HEK293 (cell line): ENCODE measurements around the gene KLHL29.

ENCODE experiments used
- CTCF ChIA-PET: fragments of 350-600 bp; formaldehyde crosslinking; extraction: SDS; loops from one replicate; lab custom pipeline; 2021; ENCODE audit warnings: antibody characterized with exemption; lab: Yijun Ruan, JAX
- POLR2A ChIA-PET: fragments of 300-600 bp; formaldehyde crosslinking; extraction: SDS; loops from one replicate; lab custom pipeline; 2020; ENCODE audit warnings: antibody characterized with exemption, inconsistent platforms; lab: Yijun Ruan, JAX
- H3K27ac ChIP-seq: fragments of 200-500 bp; sonication (Bioruptor generic); 2 replicates; pipeline ENCODE4 v1.5.1; 2014; ENCODE audit warnings: low read depth, low read length, control low read depth, inconsistent platforms; ENCODE audit errors: extremely low read depth
- H3K36me3 ChIP-seq, 2 experiments: fragments of 200-500 bp in 1 of 2; sonication (Bioruptor generic) in 1 of 2; 1 replicate in 1 of 2; 2 replicates in 1 of 2; pipeline ENCODE4 v1.5.1; 2014 to 2017; ENCODE audit warnings: inconsistent platforms in 2 of 2, low read length in 2 of 2; ENCODE audit not compliant: control insufficient read depth in 2 of 2, insufficient read depth in 1 of 2
- H3K4me1 ChIP-seq: fragments of 200-500 bp; sonication (Bioruptor generic); 2 replicates; pipeline ENCODE4 v1.5.1; 2014; ENCODE audit warnings: mild to moderate bottlenecking, low read length, inconsistent platforms; ENCODE audit not compliant: control insufficient read depth, insufficient read depth
- H3K4me3 ChIP-seq: 2 replicates; pipeline ENCODE4 v1.5.1; 2011; ENCODE audit warnings: low read depth, mild to moderate bottlenecking, control low read depth, low read length, moderate library complexity
- H3K9me3 ChIP-seq: fragments of 200-500 bp; sonication (Bioruptor generic); 2 replicates; pipeline ENCODE4 v1.5.1; 2014; ENCODE audit warnings: low read depth, low read length, inconsistent platforms; ENCODE audit not compliant: control insufficient read depth, insufficient read depth
- BCL11A ChIP-seq: fragments of 450-650 bp; formaldehyde crosslinking; IDR thresholded peaks from 2 replicates; pipeline ENCODE4 v1.5.1; 2016; ENCODE audit warnings: low read depth, missing biosample characterization, missing genetic modification characterization
- GLI2 ChIP-seq: fragments of 450-650 bp; formaldehyde crosslinking; IDR thresholded peaks from 2 replicates; pipeline ENCODE4; 2017; ENCODE audit warnings: missing biosample characterization, missing genetic modification characterization, low read depth, borderline replicate concordance
- GLI4 ChIP-seq: fragments of 450-650 bp; formaldehyde crosslinking; IDR thresholded peaks from 2 replicates; pipeline ENCODE4 v1.5.1; 2016; ENCODE audit warnings: missing biosample characterization, missing genetic modification characterization
- KLF16 ChIP-seq: fragments of 450-650 bp; formaldehyde crosslinking; IDR thresholded peaks from 2 replicates; pipeline ENCODE4 v1.5.1; 2017; ENCODE audit warnings: missing biosample characterization, missing genetic modification characterization
- RBAK ChIP-seq: fragments of 450-650 bp; formaldehyde crosslinking; IDR thresholded peaks from 2 replicates; pipeline ENCODE4 v1.5.1; 2016; ENCODE audit warnings: missing biosample characterization, missing genetic modification characterization
- SP7 ChIP-seq: fragments of 450-650 bp; formaldehyde crosslinking; IDR thresholded peaks from 2 replicates; pipeline ENCODE4 v1.5.1; 2016; ENCODE audit warnings: missing biosample characterization, missing genetic modification characterization
- TCF7L2 ChIP-seq: IDR thresholded peaks from 2 replicates; pipeline ENCODE4 v1.6.1; 2011; ENCODE audit warnings: low read depth, mild to moderate bottlenecking, inconsistent platforms, low read length, moderate library complexity, borderline replicate concordance
- ZBTB1 ChIP-seq: fragments of 450-650 bp; formaldehyde crosslinking; IDR thresholded peaks from 2 replicates; pipeline ENCODE4 v1.5.1; 2016; ENCODE audit warnings: missing biosample characterization, missing genetic modification characterization
- ZBTB20 ChIP-seq: fragments of 450-650 bp; formaldehyde crosslinking; IDR thresholded peaks from 2 replicates; pipeline ENCODE4 v1.5.1; 2016; ENCODE audit warnings: missing biosample characterization, missing genetic modification characterization
- ZNF112 ChIP-seq: fragments of 450-650 bp; formaldehyde crosslinking; IDR thresholded peaks from 2 replicates; pipeline ENCODE4 v1.5.0; 2017; ENCODE audit warnings: missing biosample characterization, missing genetic modification characterization
- ZNF133 ChIP-seq: fragments of 450-650 bp; formaldehyde crosslinking; IDR thresholded peaks from 2 replicates; pipeline ENCODE4 v1.5.1; 2016; ENCODE audit warnings: missing biosample characterization, missing genetic modification characterization
- ZNF140 ChIP-seq: fragments of 450-650 bp; formaldehyde crosslinking; IDR thresholded peaks from 2 replicates; pipeline ENCODE4 v1.5.1; 2016; ENCODE audit warnings: missing biosample characterization, missing genetic modification characterization
- ZNF223 ChIP-seq: fragments of 450-650 bp; formaldehyde crosslinking; IDR thresholded peaks from 2 replicates; pipeline ENCODE4 v1.5.1; 2016; ENCODE audit warnings: missing biosample characterization, missing genetic modification characterization
- ZNF266 ChIP-seq: fragments of 450-650 bp; formaldehyde crosslinking; IDR thresholded peaks from 2 replicates; pipeline ENCODE4 v1.5.1; 2016; ENCODE audit warnings: missing biosample characterization, missing genetic modification characterization, low read depth
- ZNF335 ChIP-seq: fragments of 450-650 bp; formaldehyde crosslinking; conservative IDR thresholded peaks from 2 replicates; pipeline ENCODE4 v1.5.1; 2016; ENCODE audit warnings: missing biosample characterization, missing genetic modification characterization
- ZNF404 ChIP-seq: fragments of 450-650 bp; formaldehyde crosslinking; IDR thresholded peaks from 2 replicates; pipeline ENCODE4 v1.5.1; 2017; ENCODE audit warnings: missing biosample characterization, missing genetic modification characterization
- ZNF423 ChIP-seq: fragments of 450-650 bp; formaldehyde crosslinking; IDR thresholded peaks from 2 replicates; pipeline ENCODE4 v1.5.1; 2016; ENCODE audit warnings: missing biosample characterization, missing genetic modification characterization
- ZNF510 ChIP-seq: fragments of 450-650 bp; formaldehyde crosslinking; IDR thresholded peaks from 2 replicates; pipeline ENCODE4 v1.5.1; 2018; ENCODE audit warnings: mild to moderate bottlenecking, missing genetic modification characterization, missing biosample characterization; ENCODE audit not compliant: insufficient replicate concordance
- ZNF530 ChIP-seq: fragments of 450-650 bp; formaldehyde crosslinking; IDR thresholded peaks from 2 replicates; pipeline ENCODE4 v1.5.1; 2016; ENCODE audit warnings: low read depth, missing biosample characterization, missing genetic modification characterization
- ZNF558 ChIP-seq: fragments of 450-650 bp; formaldehyde crosslinking; IDR thresholded peaks from 2 replicates; pipeline ENCODE4 v1.5.1; 2016; ENCODE audit warnings: missing biosample characterization, missing genetic modification characterization
- ZNF561 ChIP-seq: fragments of 450-650 bp; IDR thresholded peaks from 2 replicates; pipeline ENCODE4 v1.5.1; 2018; ENCODE audit warnings: missing biosample characterization, missing genetic modification characterization, borderline replicate concordance
- ZNF621 ChIP-seq: fragments of 450-650 bp; formaldehyde crosslinking; IDR thresholded peaks from 2 replicates; pipeline ENCODE4 v1.5.1; 2017; ENCODE audit warnings: missing biosample characterization, missing genetic modification characterization
- ZNF623 ChIP-seq: fragments of 450-650 bp; formaldehyde crosslinking; IDR thresholded peaks from 2 replicates; pipeline ENCODE4 v1.5.1; 2016; ENCODE audit warnings: missing biosample characterization, missing genetic modification characterization
- ZNF624 ChIP-seq: fragments of 450-650 bp; formaldehyde crosslinking; IDR thresholded peaks from 2 replicates; pipeline ENCODE4 v1.5.1; 2017; ENCODE audit warnings: missing biosample characterization, missing genetic modification characterization
- ZNF626 ChIP-seq: fragments of 450-650 bp; sonication (Bioruptor Pico); formaldehyde crosslinking; IDR thresholded peaks from 2 replicates; pipeline ENCODE4 v1.5.1; 2018; ENCODE audit warnings: missing biosample characterization, missing genetic modification characterization, inconsistent platforms
- ZNF677 ChIP-seq: fragments of 450-650 bp; IDR thresholded peaks from 2 replicates; pipeline ENCODE4 v1.5.0; 2018; ENCODE audit warnings: missing biosample characterization, mild to moderate bottlenecking, missing genetic modification characterization, moderate library complexity
- ZNF777 ChIP-seq: fragments of 450-650 bp; formaldehyde crosslinking; IDR thresholded peaks from 2 replicates; pipeline ENCODE4 v1.5.1; 2017; ENCODE audit warnings: missing biosample characterization, missing genetic modification characterization, borderline replicate concordance
- TF ChIP-seq, protein P1 (sequence below): fragments of 450-650 bp; formaldehyde crosslinking; IDR thresholded peaks from 2 replicates; pipeline ENCODE4; 2016; ENCODE audit warnings: missing biosample characterization, missing genetic modification characterization
- TF ChIP-seq, protein P2 (sequence below): fragments of 450-650 bp; formaldehyde crosslinking; IDR thresholded peaks from 2 replicates; pipeline ENCODE4 v1.5.1; 2016; ENCODE audit warnings: missing biosample characterization, missing genetic modification characterization, low read depth
- TF ChIP-seq, protein P3 (sequence below): fragments of 450-650 bp; formaldehyde crosslinking; IDR thresholded peaks from 2 replicates; pipeline ENCODE4 v1.5.1; 2016; ENCODE audit warnings: missing biosample characterization, missing genetic modification characterization

The KLHL29 gene

DNA sequence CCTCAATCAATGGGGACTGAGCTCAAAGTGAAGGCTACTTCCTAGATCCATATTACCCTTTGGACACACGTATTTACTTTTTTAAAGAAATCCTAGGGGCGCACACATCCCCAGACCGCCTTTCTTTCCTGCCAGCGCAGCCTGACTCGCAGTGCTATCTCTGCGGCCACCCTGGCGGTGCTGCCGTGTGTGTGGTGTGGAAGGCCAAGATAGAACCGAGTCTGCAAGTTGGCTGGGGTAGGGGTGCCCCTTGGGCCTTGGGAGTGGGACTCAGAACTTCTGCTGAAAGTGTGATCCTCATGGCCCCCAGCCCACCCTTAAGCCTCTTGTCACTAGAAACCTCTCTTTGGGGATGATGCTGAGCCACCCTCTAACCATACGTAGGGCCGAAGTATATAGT, 143.7 kb downstream of the KLHL29 start:
- ChIA-PET CTCF (interaction anchor here (0.8 kb wide), 1 partner anchor 33 kb away, joined by 3 read pairs; no protein-coding TSS in a partner anchor), POLR2A (no interaction called here)
- Histone ChIP-seq H3K36me3 (no peaks in the 10 kb centered on the region), H3K4me3 (no peak overlapping the region), H3K4me1 (peaks cover 8% of the 10 kb centered on the region), H3K9me3 (no peaks in the 10 kb centered on the region), H3K27ac (no peak overlapping the region)
- TF ChIP-seq ZNF677 (no peak), ZNF558 (tag by site-specific recombination) (no peak), ZNF623 (tag by site-specific recombination) (no peak), GLI4 (no peak), ZNF112 (tag by site-specific recombination) (no peak), ZNF621 (tag by site-specific recombination) (no peak), ZNF133 (tag by site-specific recombination) (no peak), ZNF777 (no peak), TCF7L2 (no peak), ZNF223 (tag by site-specific recombination) (no peak), RBAK (tag by site-specific recombination) (no peak), ZBTB1 (tag by site-specific recombination) (no peak), ZNF530 (tag by site-specific recombination) (no peak), ZNF266 (no peak), BCL11A (no peak), ZNF423 (tag by site-specific recombination) (no peak), ZNF404 (tag by site-specific recombination) (no peak), SP7 (no peak)
- TF ChIP-seq, protein P1, sequence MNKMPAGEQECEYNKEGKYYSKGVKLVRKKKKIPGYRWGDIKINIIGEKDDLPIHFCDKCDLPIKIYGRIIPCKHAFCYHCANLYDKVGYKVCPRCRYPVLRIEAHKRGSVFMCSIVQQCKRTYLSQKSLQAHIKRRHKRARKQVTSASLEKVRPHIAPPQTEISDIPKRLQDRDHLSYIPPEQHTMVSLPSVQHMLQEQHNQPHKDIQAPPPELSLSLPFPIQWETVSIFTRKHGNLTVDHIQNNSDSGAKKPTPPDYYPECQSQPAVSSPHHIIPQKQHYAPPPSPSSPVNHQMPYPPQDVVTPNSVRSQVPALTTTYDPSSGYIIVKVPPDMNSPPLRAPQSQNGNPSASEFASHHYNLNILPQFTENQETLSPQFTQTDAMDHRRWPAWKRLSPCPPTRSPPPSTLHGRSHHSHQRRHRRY (tag by site-specific recombination): no peak

DNA sequence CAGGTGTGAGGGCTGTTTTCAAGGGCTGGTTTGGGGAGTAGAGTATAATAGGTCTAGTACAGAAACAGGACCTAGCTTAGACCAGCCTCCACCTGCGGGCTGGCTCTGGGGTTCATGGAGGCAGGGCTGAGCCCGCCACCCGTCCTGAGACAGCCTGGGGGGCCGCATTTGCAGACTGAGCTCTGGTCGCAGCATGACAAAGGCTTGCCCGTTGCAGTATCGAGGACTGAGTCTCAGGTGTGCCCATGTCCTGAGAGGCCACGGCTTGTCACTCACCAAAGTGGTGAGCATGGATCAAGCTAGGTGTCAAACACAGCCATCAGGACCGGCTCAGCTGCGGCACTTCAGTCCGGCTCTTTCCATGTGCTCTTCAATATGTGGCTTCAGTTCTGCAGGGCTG, 144.7 kb downstream of the KLHL29 start:
- H3K4me1 ChIP-seq: no peaks in the 10 kb centered on the region
- H3K9me3 ChIP-seq: no peaks in the 10 kb centered on the region
- POLR2A ChIA-PET: no interaction called here
- H3K27ac ChIP-seq: no peak overlapping the region
- CTCF ChIA-PET: interaction anchor here (0.8 kb wide), 1 partner anchor 32 kb away, joined by 3 read pairs; no protein-coding TSS in a partner anchor
- no peaks in the 10 kb centered on the region for H3K36me3 ChIP-seq
- no peak overlapping the region for H3K4me3 ChIP-seq
- no peak for TF ChIP-seq ZNF561 (tag by site-specific recombination)
- TF ChIP-seq ZNF335: no peak

DNA sequence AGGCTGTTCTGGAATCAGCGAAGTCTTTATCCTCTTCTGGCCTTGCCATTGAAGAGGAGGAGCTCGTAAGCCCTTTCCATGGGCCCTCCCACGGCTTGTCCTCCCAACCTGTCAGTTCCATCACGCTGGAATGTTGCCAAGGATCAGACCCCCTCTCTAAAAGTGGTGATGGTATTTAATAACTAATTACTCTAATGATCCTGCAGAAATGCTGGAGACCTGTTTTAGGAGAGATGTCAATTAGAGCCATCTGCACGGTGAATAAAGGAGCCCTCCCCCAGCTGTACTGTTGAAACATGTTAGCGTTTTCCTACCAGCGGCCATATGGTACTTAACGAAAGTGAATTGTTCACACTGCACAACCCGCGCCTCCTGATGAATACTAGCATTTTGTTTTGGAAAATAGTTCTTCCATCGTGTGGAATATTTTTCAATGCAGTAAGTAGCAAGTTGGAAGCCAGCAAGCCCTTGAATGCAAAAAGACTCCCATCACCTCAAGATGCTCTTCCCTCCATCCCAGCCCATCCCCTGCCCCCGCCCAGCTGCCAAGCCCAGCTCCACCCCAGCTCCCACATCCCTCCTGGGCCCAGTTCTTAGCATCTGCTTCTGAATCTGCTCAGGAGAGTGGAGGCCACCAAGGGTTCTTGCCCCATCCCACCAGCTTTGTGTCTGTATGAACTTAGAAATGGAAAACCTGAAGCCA, 145.4 kb downstream of the KLHL29 start:
- Histone ChIP-seq H3K36me3 (no peaks in the 10 kb centered on the region), H3K27ac (no peak overlapping the region), H3K4me3 (no peak overlapping the region), H3K9me3 (no peaks in the 10 kb centered on the region), H3K4me1 (no peaks in the 10 kb centered on the region)
- CTCF ChIA-PET: no interaction called here
- TF ChIP-seq, protein P2, sequence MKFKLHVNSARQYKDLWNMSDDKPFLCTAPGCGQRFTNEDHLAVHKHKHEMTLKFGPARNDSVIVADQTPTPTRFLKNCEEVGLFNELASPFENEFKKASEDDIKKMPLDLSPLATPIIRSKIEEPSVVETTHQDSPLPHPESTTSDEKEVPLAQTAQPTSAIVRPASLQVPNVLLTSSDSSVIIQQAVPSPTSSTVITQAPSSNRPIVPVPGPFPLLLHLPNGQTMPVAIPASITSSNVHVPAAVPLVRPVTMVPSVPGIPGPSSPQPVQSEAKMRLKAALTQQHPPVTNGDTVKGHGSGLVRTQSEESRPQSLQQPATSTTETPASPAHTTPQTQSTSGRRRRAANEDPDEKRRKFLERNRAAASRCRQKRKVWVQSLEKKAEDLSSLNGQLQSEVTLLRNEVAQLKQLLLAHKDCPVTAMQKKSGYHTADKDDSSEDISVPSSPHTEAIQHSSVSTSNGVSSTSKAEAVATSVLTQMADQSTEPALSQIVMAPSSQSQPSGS (tag by site-specific recombination): no peak
- TF ChIP-seq, protein P3, sequence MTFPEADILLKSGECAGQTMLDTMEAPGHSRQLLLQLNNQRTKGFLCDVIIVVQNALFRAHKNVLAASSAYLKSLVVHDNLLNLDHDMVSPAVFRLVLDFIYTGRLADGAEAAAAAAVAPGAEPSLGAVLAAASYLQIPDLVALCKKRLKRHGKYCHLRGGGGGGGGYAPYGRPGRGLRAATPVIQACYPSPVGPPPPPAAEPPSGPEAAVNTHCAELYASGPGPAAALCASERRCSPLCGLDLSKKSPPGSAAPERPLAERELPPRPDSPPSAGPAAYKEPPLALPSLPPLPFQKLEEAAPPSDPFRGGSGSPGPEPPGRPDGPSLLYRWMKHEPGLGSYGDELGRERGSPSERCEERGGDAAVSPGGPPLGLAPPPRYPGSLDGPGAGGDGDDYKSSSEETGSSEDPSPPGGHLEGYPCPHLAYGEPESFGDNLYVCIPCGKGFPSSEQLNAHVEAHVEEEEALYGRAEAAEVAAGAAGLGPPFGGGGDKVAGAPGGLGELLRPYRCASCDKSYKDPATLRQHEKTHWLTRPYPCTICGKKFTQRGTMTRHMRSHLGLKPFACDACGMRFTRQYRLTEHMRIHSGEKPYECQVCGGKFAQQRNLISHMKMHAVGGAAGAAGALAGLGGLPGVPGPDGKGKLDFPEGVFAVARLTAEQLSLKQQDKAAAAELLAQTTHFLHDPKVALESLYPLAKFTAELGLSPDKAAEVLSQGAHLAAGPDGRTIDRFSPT (tag by site-specific recombination): no peak
- no peak for TF ChIP-seq ZBTB20 (tag by site-specific recombination)
- TF ChIP-seq ZNF624 (tag by site-specific recombination): no peak
- TF ChIP-seq ZNF510 (tag by site-specific recombination): no peak
- TF ChIP-seq, protein P1 (tag by site-specific recombination): no peak
- no peak for TF ChIP-seq ZNF626 (tag by site-specific recombination)
- no peak for TF ChIP-seq KLF16 (tag by site-specific recombination)
- no peak for TF ChIP-seq ZNF140
- TF ChIP-seq GLI2 (tag by site-specific recombination): no peak
- POLR2A ChIA-PET: no interaction called here
